Right lobe of liver (tissue), 6 donors: Measurements from ENCODE around the gene DCX. TPM values are rescaled to one million over a fixed set of nuclear protein-coding genes. Genes with fewer than 3 reads are reported as not detected.
"Not testable (repeated sequence)": the region's sequence is repeated elsewhere in the genome, so short reads cannot be mapped to it uniquely, and the experiment has no call there.

ENCODE experiments used
- ATAC-seq, 4 donors: fragments of 200-7000 bp; cut with Tn5 transposase; one replicate each; pipeline ENCODE4 v1.9.1; 2020; ENCODE audit warnings: mild to moderate bottlenecking in 4 of 4, moderate library complexity in 4 of 4
- DNase-seq, 3 donors: peaks; one replicate each; pipeline ENCODE4 v3.0.0-alpha.2; 2020
- H3K27ac ChIP-seq, 3 donors: fragments of 200-600 bp; one replicate each; pipeline ENCODE4 v1.8.0; 2022
- H3K27me3 ChIP-seq, 2 donors: fragments of 200-600 bp; one replicate each; pipeline ENCODE4 v1.8.0; 2022
- H3K36me3 ChIP-seq, 4 donors: fragments of 200-600 bp; sonication (generic) in 1 of 4; one replicate each; pipeline versions ENCODE4 v1.5.1 to v1.8.0; 2017 to 2022; ENCODE audit warnings: control low read depth in 1 of 4
- H3K4me1 ChIP-seq, 4 donors: fragments of 200-600 bp; sonication (generic) in 1 of 4; one replicate each; pipeline versions ENCODE4 v1.5.1 to v1.8.0; 2017 to 2022; ENCODE audit warnings: control low read depth in 1 of 4
- H3K4me3 ChIP-seq, 3 donors: fragments of 200-600 bp; one replicate each; pipeline ENCODE4 v1.8.0; 2022
- H3K9me3 ChIP-seq, 4 donors: fragments of 200-600 bp; sonication (generic) in 1 of 4; one replicate each; pipeline versions ENCODE4 v1.5.1 to v1.8.0; 2017 to 2022; ENCODE audit warnings: control low read depth in 1 of 4
- CTCF ChIP-seq, 4 donors: fragments of 200-600 bp in 3 of 4; fragments of 450-650 bp in 1 of 4; IDR thresholded peaks; one replicate each; pipeline versions ENCODE4 v1.5.1 to v1.8.0; 2016 to 2022; ENCODE audit warnings: antibody characterized with exemption in 4 of 4, mild to moderate bottlenecking in 2 of 4
- POLR2A ChIP-seq: fragments of 450-650 bp; IDR thresholded peaks from one replicate; pipeline ENCODE4 v1.6.1; 2017; ENCODE audit warnings: antibody characterized with exemption, mild to moderate bottlenecking
- WGBS: methylation state at CpG from one replicate; pipeline ENCODE4 v1.1.6; 2018; ENCODE audit warnings: low coverage, low lambda C conversion rate; ENCODE audit not compliant: insufficient coverage; ENCODE audit errors: missing lambda C conversion rate; 5-methylcytosine and 5-hydroxymethylcytosine counted together
- intact Hi-C, 2 donors: fragments of 100-400 bp; cut with DNase I; formaldehyde crosslinking; loops; one replicate each; pipeline versions ENCODE4 v1.11.2 to v1.14.1; 2022
- total RNA-seq, 6 experiments: library from RNA; depleted of rRNA in 2 of 6; stranded (reverse); fragments of >200 nt in 2 of 6; fragmentation: NEBNext Ultra II Directional in 3 of 6; extraction: Animal tissue kit (Norgen Biotek cat#: 25700) in 3 of 6; gene quantifications; one replicate each; pipeline versions ENCODE4 v1.1.0 to v1.2.4, GENCODE V29; 2016 to 2023
- donor health status: DM: no; HTN: yes; CAD: no.
- donor health status: DM: no; HTN: no; CAD: no.
- donor health status: DM: no; HTN: no; CAD: no.
- donor health status: DM: no; HTN: yes; CAD: no.
- donor health status: DM: no; HTN: yes; CAD: no.

Gene DCX
- total RNA-seq, 6 experiments from 2014 or later: 0.09 to 0.25 (median 0.25) TPM; not detected in 3

- no peak for DNase-seq
- H3K27me3 ChIP-seq: no peaks in the 10 kb centered on the region
- intact Hi-C loops: no loop called here
- H3K4me3 ChIP-seq: no peak overlapping the region
- ATAC-seq: no peak
- TF ChIP-seq CTCF (IDR thresholded peaks at IDR 0.05): no peak
- TF ChIP-seq POLR2A: no peak
- H3K4me1 ChIP-seq: no peaks in the 10 kb centered on the region
- H3K27ac ChIP-seq: no peak overlapping the region
- H3K9me3 ChIP-seq: no peaks in the 10 kb centered on the region
- no peaks in the 10 kb centered on the region for H3K36me3 ChIP-seq
- WGBS: 46% methylated on average over 3 of the region's 3 CpGs
Observed at GRCh38 chrX:111349101-111349500, 62.9 kb downstream of the DCX start.

- no peak for ATAC-seq
- WGBS: 20% methylated on average over 1 of the region's 2 CpGs
Observed at GRCh38 chrX:111348429-111348828, 63.6 kb downstream of the DCX start.

GRCh38 chrX:111346150-111346549, 65.8 kb downstream of the DCX start:
- H3K36me3 ChIP-seq, intact Hi-C loops, H3K27me3 ChIP-seq, H3K4me3 ChIP-seq, H3K27ac ChIP-seq, DNase-seq, H3K4me1 ChIP-seq, H3K9me3 ChIP-seq, ATAC-seq: not testable (repeated sequence)

More at GRCh38 chrX:111348429-111348828, 63.6 kb downstream of the DCX start:
- Histone ChIP-seq H3K4me3 (no peak overlapping the region), H3K27ac (no peak overlapping the region), H3K4me1 (no peaks in the 10 kb centered on the region), H3K9me3 (no peaks in the 10 kb centered on the region), H3K36me3 (no peaks in the 10 kb centered on the region), H3K27me3 (no peaks in the 10 kb centered on the region)
- TF ChIP-seq CTCF (IDR thresholded peaks at IDR 0.05) (no peak), POLR2A (no peak)
- intact Hi-C loops: no loop called here
- no peak for DNase-seq

- H3K4me3 ChIP-seq: no peak overlapping the region
- ATAC-seq (no peak), DNase-seq (no peak)
- no peak overlapping the region for H3K27ac ChIP-seq
- WGBS: 50% methylated on average over 1 of the region's 2 CpGs
- intact Hi-C loops: no loop called here
- H3K36me3 ChIP-seq: no peaks in the 10 kb centered on the region
- no peaks in the 10 kb centered on the region for H3K4me1 ChIP-seq
- no peaks in the 10 kb centered on the region for H3K9me3 ChIP-seq
- TF ChIP-seq POLR2A: no peak
- no peak for TF ChIP-seq CTCF (IDR thresholded peaks at IDR 0.05)
- H3K27me3 ChIP-seq: peaks cover 0 to 7% of the 10 kb centered on the region in 2 donors
Observed at GRCh38 chrX:111340054-111340453, 71.9 kb downstream of the DCX start.

- TF ChIP-seq POLR2A (no peak), CTCF (IDR thresholded peaks at IDR 0.05) (no peak)
- H3K4me1 ChIP-seq: no peaks in the 10 kb centered on the region
- intact Hi-C loops: no loop called here
- no peak overlapping the region for H3K27ac ChIP-seq
- H3K4me3 ChIP-seq: no peak overlapping the region
- peaks cover 0 to 7% of the 10 kb centered on the region in 2 donors for H3K27me3 ChIP-seq
- H3K36me3 ChIP-seq: no peaks in the 10 kb centered on the region
- ATAC-seq (no peak), DNase-seq (no peak)
- H3K9me3 ChIP-seq: no peaks in the 10 kb centered on the region
Observed at GRCh38 chrX:111339212-111339611, 72.8 kb downstream of the DCX start.
